PC-3 (cell line): ENCODE measurements around the gene LMNA.

Source experiments
- EZH2 ChIP-seq: fragments of 300-600 bp; sonication (generic); IDR thresholded peaks from one replicate; pipeline ENCODE4 v1.6.1; 2017; ENCODE audit warnings: antibody characterized with exemption, mild to moderate bottlenecking, low read length; ENCODE audit not compliant: unreplicated experiment
- EZH2phosphoT487 ChIP-seq: fragments of 300-600 bp; sonication (generic); IDR thresholded peaks from 2 replicates; pipeline ENCODE4 v1.6.1; 2018; ENCODE audit warnings: mild to moderate bottlenecking, antibody characterized with exemption, low read length, borderline replicate concordance
- TF ChIP-seq, protein P1 (sequence below): fragments of 300-600 bp; sonication (generic); conservative IDR thresholded peaks from 2 replicates; pipeline ENCODE4 v1.5.1; 2017; ENCODE audit warnings: antibody characterized with exemption, low read depth, mild to moderate bottlenecking, low read length

DNA sequence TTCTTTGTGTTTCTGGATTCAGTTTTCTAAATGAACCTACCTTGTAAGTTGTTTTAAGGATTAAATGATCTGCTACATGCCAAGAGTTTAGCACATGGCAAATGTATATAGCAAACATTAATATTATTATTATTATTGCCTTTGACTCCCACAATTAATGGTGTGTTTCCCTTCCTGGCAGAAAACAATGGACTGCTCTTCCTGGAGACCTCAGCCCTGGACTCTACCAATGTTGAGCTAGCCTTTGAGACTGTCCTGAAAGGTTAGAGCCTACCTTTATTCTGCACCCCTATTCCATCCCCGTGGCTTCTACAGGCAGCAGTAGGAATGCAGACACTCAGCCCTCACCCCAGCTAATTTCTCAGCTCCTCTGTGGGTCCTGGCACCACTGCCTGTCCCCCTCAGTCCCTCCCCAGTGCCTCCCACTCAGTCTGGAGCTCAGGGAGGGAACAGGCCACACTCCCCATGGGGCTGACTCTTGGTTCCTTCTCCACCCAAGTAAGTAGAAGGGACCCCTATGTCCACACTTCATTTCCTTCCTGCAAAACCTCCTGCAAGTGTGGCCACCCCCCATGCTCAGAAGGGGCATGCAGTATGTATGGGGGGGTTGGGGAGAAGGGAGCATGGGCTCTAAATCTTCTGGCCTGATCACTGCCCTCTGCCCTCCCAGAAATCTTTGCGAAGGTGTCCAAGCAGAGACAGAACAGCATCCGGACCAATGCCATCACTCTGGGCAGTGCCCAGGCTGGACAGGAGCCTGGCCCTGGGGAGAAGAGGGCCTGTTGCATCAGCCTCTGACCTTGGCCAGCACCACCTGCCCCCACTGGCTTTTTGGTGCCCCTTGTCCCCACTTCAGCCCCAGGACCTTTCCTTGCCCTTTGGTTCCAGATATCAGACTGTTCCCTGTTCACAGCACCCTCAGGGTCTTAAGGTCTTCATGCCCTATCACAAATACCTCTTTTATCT is 44.7 kb upstream of the LMNA start:
- TF ChIP-seq, protein P1, sequence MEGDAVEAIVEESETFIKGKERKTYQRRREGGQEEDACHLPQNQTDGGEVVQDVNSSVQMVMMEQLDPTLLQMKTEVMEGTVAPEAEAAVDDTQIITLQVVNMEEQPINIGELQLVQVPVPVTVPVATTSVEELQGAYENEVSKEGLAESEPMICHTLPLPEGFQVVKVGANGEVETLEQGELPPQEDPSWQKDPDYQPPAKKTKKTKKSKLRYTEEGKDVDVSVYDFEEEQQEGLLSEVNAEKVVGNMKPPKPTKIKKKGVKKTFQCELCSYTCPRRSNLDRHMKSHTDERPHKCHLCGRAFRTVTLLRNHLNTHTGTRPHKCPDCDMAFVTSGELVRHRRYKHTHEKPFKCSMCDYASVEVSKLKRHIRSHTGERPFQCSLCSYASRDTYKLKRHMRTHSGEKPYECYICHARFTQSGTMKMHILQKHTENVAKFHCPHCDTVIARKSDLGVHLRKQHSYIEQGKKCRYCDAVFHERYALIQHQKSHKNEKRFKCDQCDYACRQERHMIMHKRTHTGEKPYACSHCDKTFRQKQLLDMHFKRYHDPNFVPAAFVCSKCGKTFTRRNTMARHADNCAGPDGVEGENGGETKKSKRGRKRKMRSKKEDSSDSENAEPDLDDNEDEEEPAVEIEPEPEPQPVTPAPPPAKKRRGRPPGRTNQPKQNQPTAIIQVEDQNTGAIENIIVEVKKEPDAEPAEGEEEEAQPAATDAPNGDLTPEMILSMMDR = no peak
- TF ChIP-seq EZH2phosphoT487 = no peak
- TF ChIP-seq EZH2 = no peak
